Progenitor cell of endocrine pancreas (in vitro differentiated cells): Measurements from ENCODE around the gene PIM1. TPM values are rescaled to one million over a fixed set of nuclear protein-coding genes. Genes with fewer than 3 reads are reported as not detected.

Source experiments
- DNase-seq: peaks from one replicate; pipeline ENCODE4 v3.0.0; 2021; ENCODE audit warnings: low spot score; ENCODE audit not compliant: unreplicated experiment
- H3K27ac Mint-ChIP-seq: 2 replicates; pipeline ENCODE4 v1.8.0; 2021; ENCODE audit warnings: mild to moderate bottlenecking, moderate library complexity, mixed read lengths
- H3K27me3 Mint-ChIP-seq: 2 replicates; pipeline ENCODE4 v1.8.0; 2021; ENCODE audit warnings: mixed read lengths
- H3K36me3 Mint-ChIP-seq: 2 replicates; pipeline ENCODE4 v1.8.0; 2022; ENCODE audit warnings: mixed read lengths; ENCODE audit not compliant: insufficient read depth
- H3K4me1 Mint-ChIP-seq: 2 replicates; pipeline ENCODE4 v1.8.0; 2021; ENCODE audit warnings: low read depth, mixed read lengths
- H3K4me3 Mint-ChIP-seq: 2 replicates; pipeline ENCODE4 v1.8.0; 2021; ENCODE audit warnings: low read depth, mild to moderate bottlenecking, moderate library complexity, mixed read lengths
- H3K9me3 Mint-ChIP-seq: 2 replicates; pipeline ENCODE4 v1.8.0; 2021; ENCODE audit warnings: low read depth, mixed read lengths
- total RNA-seq: library from RNA; stranded (reverse); gene quantifications from 2 replicates; pipeline ENCODE4 v1.2.1, GENCODE V29; 2021
- TF ChIP-seq, protein P1 (sequence below): fragments of 200-600 bp; sonication (generic); IDR thresholded peaks from one replicate; pipeline ENCODE4 v1.5.0; 2021; ENCODE audit warnings: antibody characterized with exemption, mild to moderate bottlenecking; ENCODE audit not compliant: unreplicated experiment

The PIM1 gene
- total RNA-seq, 1 donor from 2014 or later, result 19.7 TPM

- Mint-ChIP-seq H3K27ac (no peak overlapping the region), H3K4me3 (no peak overlapping the region), H3K9me3 (no peaks in the 10 kb centered on the region), H3K4me1 (peaks cover 9% of the 10 kb centered on the region), H3K27me3 (no peaks in the 10 kb centered on the region), H3K36me3 (no peaks in the 10 kb centered on the region)
- DNase-seq, result no peak
- TF ChIP-seq, protein P1, sequence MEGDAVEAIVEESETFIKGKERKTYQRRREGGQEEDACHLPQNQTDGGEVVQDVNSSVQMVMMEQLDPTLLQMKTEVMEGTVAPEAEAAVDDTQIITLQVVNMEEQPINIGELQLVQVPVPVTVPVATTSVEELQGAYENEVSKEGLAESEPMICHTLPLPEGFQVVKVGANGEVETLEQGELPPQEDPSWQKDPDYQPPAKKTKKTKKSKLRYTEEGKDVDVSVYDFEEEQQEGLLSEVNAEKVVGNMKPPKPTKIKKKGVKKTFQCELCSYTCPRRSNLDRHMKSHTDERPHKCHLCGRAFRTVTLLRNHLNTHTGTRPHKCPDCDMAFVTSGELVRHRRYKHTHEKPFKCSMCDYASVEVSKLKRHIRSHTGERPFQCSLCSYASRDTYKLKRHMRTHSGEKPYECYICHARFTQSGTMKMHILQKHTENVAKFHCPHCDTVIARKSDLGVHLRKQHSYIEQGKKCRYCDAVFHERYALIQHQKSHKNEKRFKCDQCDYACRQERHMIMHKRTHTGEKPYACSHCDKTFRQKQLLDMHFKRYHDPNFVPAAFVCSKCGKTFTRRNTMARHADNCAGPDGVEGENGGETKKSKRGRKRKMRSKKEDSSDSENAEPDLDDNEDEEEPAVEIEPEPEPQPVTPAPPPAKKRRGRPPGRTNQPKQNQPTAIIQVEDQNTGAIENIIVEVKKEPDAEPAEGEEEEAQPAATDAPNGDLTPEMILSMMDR, result no peak
Observed at GRCh38 chr6:37218511-37218910, 48.6 kb downstream of the PIM1 start.

- Mint-ChIP-seq H3K27ac (peak overlapping the region; percentile 96), H3K36me3 (no peaks in the 10 kb centered on the region), H3K9me3 (no peaks in the 10 kb centered on the region), H3K27me3 (no peaks in the 10 kb centered on the region), H3K4me3 (peak overlapping the region; percentile 91), H3K4me1 (peaks cover 9% of the 10 kb centered on the region)
- TF ChIP-seq, protein P1, result no peak
- DNase-seq, result no peak
Observed at GRCh38 chr6:37221585-37222124, 51.7 kb downstream of the PIM1 start.

DNA sequence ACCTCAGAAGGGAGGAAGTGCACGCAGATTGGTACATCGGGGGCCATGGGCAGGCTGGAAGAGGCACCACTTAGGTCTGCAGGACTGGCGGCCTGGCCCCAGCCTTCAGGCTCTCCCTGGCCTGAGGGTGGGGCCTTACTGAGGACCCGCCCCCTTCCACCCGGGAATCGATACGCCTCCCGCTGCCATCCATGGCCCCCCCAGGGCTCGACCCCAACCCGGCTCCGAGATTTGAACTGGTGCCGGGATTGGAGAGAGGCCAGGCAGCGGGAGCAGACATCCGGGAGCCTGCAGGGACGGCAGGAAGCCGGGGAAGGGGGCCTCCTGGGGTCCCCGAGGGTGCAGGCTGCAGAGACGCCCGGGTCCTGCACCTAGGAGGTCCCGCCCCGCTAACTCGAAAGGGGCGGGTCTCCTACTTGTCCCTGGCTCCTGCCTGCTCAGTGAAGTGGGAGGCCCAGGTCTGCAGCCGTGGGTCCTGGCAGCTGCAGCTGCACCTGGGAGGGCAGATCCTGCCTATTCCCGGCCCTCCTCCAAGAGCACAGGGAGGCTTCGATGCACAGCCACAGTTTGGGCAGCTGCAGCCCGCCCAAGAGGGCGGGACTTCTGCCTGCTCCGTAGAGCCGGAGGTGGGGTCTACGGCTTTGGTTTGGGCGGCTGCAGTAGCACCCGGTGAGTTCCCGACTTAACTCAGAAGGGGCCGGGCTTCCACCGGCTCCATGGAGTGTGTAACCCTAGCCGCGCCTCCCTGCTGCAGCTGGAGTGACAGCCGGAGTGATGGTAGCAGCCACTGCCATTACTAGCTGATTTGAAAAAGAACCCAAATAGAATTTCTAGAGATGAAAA, 52.4 kb downstream of the PIM1 start:
- H3K27me3 Mint-ChIP-seq, result no peaks in the 10 kb centered on the region
- no peaks in the 10 kb centered on the region for H3K9me3 Mint-ChIP-seq
- DNase-seq, result peak; percentile 81
- peaks cover 9% of the 10 kb centered on the region for H3K4me1 Mint-ChIP-seq
- peak overlapping the region; percentile 91 for H3K4me3 Mint-ChIP-seq
- H3K36me3 Mint-ChIP-seq, result no peaks in the 10 kb centered on the region
- H3K27ac Mint-ChIP-seq, result peak overlapping the region; percentile 96
- TF ChIP-seq, protein P1, result no peak

GRCh38 chr6:37222992-37223391, 53.0 kb downstream of the PIM1 start:
- H3K27ac Mint-ChIP-seq, result peak overlapping the region; percentile 81

More at GRCh38 chr6:37222992-37223391, 53.0 kb downstream of the PIM1 start:
- no peaks in the 10 kb centered on the region for H3K27me3 Mint-ChIP-seq
- H3K4me3 Mint-ChIP-seq, result peak overlapping the region; percentile 91
- H3K4me1 Mint-ChIP-seq, result peaks cover 9% of the 10 kb centered on the region
- TF ChIP-seq, protein P1, result no peak
- H3K36me3 Mint-ChIP-seq, result no peaks in the 10 kb centered on the region
- H3K9me3 Mint-ChIP-seq, result no peaks in the 10 kb centered on the region
- no peak for DNase-seq

Other genes with a start within 250 kb of the PIM1 start
- not detected in 2 replicates for gene PI16, start 215.4 kb upstream of the PIM1 start, total RNA-seq
- gene MTCH1, start 184.0 kb upstream of the PIM1 start, total RNA-seq, result 145 and 146 TPM in 2 replicates
- not detected in 2 replicates for gene FGD2, start 164.5 kb upstream of the PIM1 start, total RNA-seq
- 14.6 and 17.1 TPM in 2 replicates for gene TBC1D22B, start 87.6 kb downstream of the PIM1 start, total RNA-seq
- 1.4 and 2.5 TPM in 2 replicates for gene TMEM217, start 88.0 kb downstream of the PIM1 start, total RNA-seq
- 30.8 and 34.2 TPM in 2 replicates for gene RNF8, start 183.8 kb downstream of the PIM1 start, total RNA-seq